Measurements from ENCODE around the gene SOCS6.

SOCS6 gene

DNA sequence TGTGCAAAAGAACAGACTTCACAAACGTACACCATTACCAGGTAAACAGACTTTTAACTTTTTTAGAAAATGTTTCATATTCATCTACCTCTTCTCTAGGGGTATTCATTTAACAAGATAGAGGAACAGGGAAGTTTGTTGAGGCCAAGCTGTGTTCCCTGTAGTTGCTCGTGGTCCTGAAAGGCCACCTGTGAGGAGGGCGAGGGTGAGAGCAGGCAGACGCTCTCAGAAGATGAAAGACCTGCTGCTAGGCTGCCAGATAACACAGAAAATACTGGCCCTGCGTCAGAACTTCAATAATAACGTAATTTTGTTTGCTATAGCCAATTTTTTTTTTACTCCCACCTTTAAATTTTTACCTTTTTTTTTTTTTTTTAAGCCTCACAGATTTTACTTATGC lies 42.0 kb downstream of the SOCS6 start:
- no peak for DNase-seq
- CTCF ChIA-PET, result no interaction called here
- no peak overlapping the region for H3K4me3 ChIP-seq (ENCODE audit: control insufficient read depth in 1 of 7, extremely low read depth in 1 of 7, insufficient read depth in 4 of 7, low read depth in 2 of 7, low read length in 6 of 7)
- no peak overlapping the region for H3K27ac ChIP-seq (ENCODE audit: insufficient read depth in 1 of 2, low read depth in 1 of 2, low read length in 2 of 2, poor library complexity in 1 of 2, severe bottlenecking in 2 of 2)
- peaks cover 0 to 16% (median 5%) of the 10 kb centered on the region in 5 experiments for H3K9me3 ChIP-seq (ENCODE audit: control extremely low read depth in 1 of 5, control insufficient read depth in 4 of 5, insufficient read depth in 2 of 5, low read depth in 1 of 5, low read length in 4 of 5)
- H3K27me3 ChIP-seq (replicated peaks in 2 of 5; ENCODE audit: control insufficient read depth in 4 of 5, insufficient read depth in 5 of 5, low read length in 4 of 5), result no peaks in the 10 kb centered on the region
- POLR2A ChIA-PET, result no interaction called here
- peaks cover 0 to 12% (median under 1%) of the 10 kb centered on the region in 4 experiments for H3K36me3 ChIP-seq (ENCODE audit: control insufficient read depth in 4 of 4, insufficient read depth in 4 of 4, low read length in 3 of 4)
- WGBS (ENCODE audit: insufficient coverage), result 90% methylated on average over 5 of the region's 6 CpGs
- peaks cover 0 to 13% (median 7%) of the 10 kb centered on the region in 4 experiments for H3K4me1 ChIP-seq (ENCODE audit: control extremely low read depth in 1 of 4, control insufficient read depth in 4 of 4, insufficient read depth in 4 of 4, low read length in 3 of 4)

DNA sequence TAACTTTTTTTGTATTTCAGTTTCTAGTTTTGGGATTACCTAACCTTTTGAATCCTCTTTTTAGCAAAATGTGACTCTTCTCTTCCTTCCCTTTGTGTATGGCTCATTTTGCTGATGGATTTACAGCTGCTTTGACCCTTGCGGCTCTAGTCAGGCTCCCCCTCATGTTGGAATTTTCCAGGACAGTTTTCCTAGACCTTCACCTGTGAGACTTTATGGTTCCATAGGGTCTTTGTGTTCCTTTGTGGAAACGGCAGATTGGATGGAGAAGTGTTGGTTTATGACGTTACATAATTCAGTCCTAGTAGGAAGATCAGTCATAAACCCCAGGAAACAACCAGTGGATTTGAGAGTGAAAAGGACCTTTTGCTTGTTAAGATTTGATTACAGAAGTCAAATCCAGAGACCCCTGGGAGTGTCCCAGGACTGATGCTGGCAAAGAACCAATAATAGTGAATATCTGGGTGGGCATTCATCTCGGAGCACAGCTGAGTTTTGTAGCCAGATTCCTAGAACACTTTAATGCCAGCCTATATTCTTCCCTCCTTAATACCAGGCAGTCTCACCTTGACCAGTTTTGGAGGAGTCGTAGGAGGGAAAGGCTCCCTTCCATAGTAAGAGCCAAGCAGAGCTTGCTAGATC lies 42.7 kb downstream of the SOCS6 start:
- CTCF ChIA-PET, result no interaction called here
- 71% methylated on average over 4 of the region's 5 CpGs for WGBS (ENCODE audit: insufficient coverage)

DNA sequence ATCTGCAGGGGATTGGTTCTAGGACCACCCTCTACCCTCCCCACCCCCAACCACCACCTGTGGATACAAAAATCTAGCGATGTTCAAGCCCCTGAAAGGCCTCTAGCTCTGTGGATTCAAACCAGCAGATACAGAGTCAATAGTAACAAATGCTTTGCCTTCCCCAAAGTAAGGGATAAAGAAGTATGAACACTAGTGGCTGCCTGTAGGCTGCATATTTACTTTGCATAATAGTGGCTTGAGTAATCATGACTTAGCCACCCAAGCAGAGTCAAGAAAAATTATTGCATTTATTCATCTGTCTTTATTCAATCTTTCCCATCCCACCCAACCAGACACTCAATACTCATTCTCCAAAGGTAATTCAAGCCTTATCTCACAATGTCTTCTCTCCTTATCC lies 43.8 kb downstream of the SOCS6 start:
- Histone ChIP-seq H3K4me3 (ENCODE audit: control insufficient read depth in 1 of 7, extremely low read depth in 1 of 7, insufficient read depth in 4 of 7, low read depth in 2 of 7, low read length in 6 of 7) (no peak overlapping the region), H3K36me3 (ENCODE audit: control insufficient read depth in 4 of 4, insufficient read depth in 4 of 4, low read length in 3 of 4) (peaks cover 0 to 12% (median 0%) of the 10 kb centered on the region in 4 experiments), H3K4me1 (ENCODE audit: control extremely low read depth in 1 of 4, control insufficient read depth in 4 of 4, insufficient read depth in 4 of 4, low read length in 3 of 4) (peaks cover 0 to 13% (median 4%) of the 10 kb centered on the region in 4 experiments), H3K27ac (ENCODE audit: insufficient read depth in 1 of 2, low read depth in 1 of 2, low read length in 2 of 2, poor library complexity in 1 of 2, severe bottlenecking in 2 of 2) (no peak overlapping the region), H3K27me3 (replicated peaks in 2 of 5; ENCODE audit: control insufficient read depth in 4 of 5, insufficient read depth in 5 of 5, low read length in 4 of 5) (no peaks in the 10 kb centered on the region), H3K9me3 (ENCODE audit: control extremely low read depth in 1 of 5, control insufficient read depth in 4 of 5, insufficient read depth in 2 of 5, low read depth in 1 of 5, low read length in 4 of 5) (peaks cover 0 to 16% (median 5%) of the 10 kb centered on the region in 5 experiments)
- ChIA-PET CTCF (no interaction called here), POLR2A (no interaction called here)
- no peak for DNase-seq
- WGBS (ENCODE audit: insufficient coverage), result no CpG with 5 or more reads among the region's 1 CpG

More for the DNA sequence above, 42.7 kb downstream of the SOCS6 start:
- Histone ChIP-seq H3K27ac (ENCODE audit: insufficient read depth in 1 of 2, low read depth in 1 of 2, low read length in 2 of 2, poor library complexity in 1 of 2, severe bottlenecking in 2 of 2) (no peak overlapping the region), H3K27me3 (replicated peaks in 2 of 5; ENCODE audit: control insufficient read depth in 4 of 5, insufficient read depth in 5 of 5, low read length in 4 of 5) (no peaks in the 10 kb centered on the region), H3K9me3 (ENCODE audit: control extremely low read depth in 1 of 5, control insufficient read depth in 4 of 5, insufficient read depth in 2 of 5, low read depth in 1 of 5, low read length in 4 of 5) (peaks cover 0 to 16% (median 5%) of the 10 kb centered on the region in 5 experiments), H3K36me3 (ENCODE audit: control insufficient read depth in 4 of 4, insufficient read depth in 4 of 4, low read length in 3 of 4) (peaks cover 0 to 12% (median 0%) of the 10 kb centered on the region in 4 experiments), H3K4me1 (ENCODE audit: control extremely low read depth in 1 of 4, control insufficient read depth in 4 of 4, insufficient read depth in 4 of 4, low read length in 3 of 4) (peaks cover 0 to 13% (median 4%) of the 10 kb centered on the region in 4 experiments), H3K4me3 (ENCODE audit: control insufficient read depth in 1 of 7, extremely low read depth in 1 of 7, insufficient read depth in 4 of 7, low read depth in 2 of 7, low read length in 6 of 7) (no peak overlapping the region)
- DNase-seq, result no peak
- POLR2A ChIA-PET, result no interaction called here

DNA sequence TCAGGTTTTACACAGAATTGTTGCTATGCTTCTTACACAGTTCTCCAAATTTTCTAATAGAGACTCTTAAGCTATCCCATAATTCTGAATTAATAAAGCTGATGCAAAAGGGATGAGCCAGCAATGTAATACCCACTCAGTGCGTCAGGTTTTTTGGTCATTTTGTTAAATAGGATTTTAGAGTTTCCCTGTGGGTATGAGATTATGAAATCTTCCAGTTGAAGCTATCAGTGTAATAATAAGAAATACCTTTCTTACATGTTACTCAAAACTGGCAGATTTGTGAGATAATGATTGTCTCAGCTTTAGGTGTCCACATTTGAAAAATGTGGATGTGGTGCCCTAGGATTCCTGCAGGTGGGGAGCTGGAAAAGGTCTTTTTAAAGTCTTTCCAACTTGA lies 44.5 kb downstream of the SOCS6 start:
- Histone ChIP-seq H3K4me3 (ENCODE audit: control insufficient read depth in 1 of 7, extremely low read depth in 1 of 7, insufficient read depth in 4 of 7, low read depth in 2 of 7, low read length in 6 of 7) (no peak overlapping the region), H3K27ac (ENCODE audit: insufficient read depth in 1 of 2, low read depth in 1 of 2, low read length in 2 of 2, poor library complexity in 1 of 2, severe bottlenecking in 2 of 2) (no peak overlapping the region), H3K36me3 (ENCODE audit: control insufficient read depth in 4 of 4, insufficient read depth in 4 of 4, low read length in 3 of 4) (peaks cover 0 to 12% (median 0%) of the 10 kb centered on the region in 4 experiments), H3K27me3 (replicated peaks in 2 of 5; ENCODE audit: control insufficient read depth in 4 of 5, insufficient read depth in 5 of 5, low read length in 4 of 5) (no peaks in the 10 kb centered on the region), H3K4me1 (ENCODE audit: control extremely low read depth in 1 of 4, control insufficient read depth in 4 of 4, insufficient read depth in 4 of 4, low read length in 3 of 4) (peaks cover 0 to 13% (median 4%) of the 10 kb centered on the region in 4 experiments), H3K9me3 (ENCODE audit: control extremely low read depth in 1 of 5, control insufficient read depth in 4 of 5, insufficient read depth in 2 of 5, low read depth in 1 of 5, low read length in 4 of 5) (peaks cover 0 to 16% (median 5%) of the 10 kb centered on the region in 5 experiments)
- CTCF ChIA-PET, result interaction anchor here (1.1 kb wide), 2 partner anchors 11 to 14 kb away, joined by 3 read pairs; no protein-coding TSS in a partner anchor
- no CpG with 5 or more reads among the region's 1 CpG for WGBS (ENCODE audit: insufficient coverage)
- POLR2A ChIA-PET, result no interaction called here
- no peak for DNase-seq

DNA sequence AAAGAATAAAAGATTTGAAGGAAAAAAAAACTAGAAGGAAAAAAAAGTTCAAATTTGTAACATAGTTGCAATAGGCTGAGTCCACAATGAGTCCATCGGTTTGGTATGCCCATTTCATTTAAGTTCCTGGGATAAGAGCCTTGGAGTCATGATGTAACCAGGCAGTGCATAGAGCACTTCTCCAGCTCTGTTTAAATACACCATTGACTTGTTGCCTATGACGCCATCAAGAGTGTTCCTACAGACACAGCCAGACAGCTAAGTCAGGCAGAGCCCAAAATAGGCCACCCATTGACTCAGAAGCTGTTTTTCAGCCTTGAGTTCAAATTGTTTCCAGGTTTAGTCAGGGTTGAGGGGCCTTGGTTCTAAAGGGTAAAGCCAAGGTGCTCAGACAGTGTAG lies 44.9 kb downstream of the SOCS6 start:
- DNase-seq, result no peak

DNA sequence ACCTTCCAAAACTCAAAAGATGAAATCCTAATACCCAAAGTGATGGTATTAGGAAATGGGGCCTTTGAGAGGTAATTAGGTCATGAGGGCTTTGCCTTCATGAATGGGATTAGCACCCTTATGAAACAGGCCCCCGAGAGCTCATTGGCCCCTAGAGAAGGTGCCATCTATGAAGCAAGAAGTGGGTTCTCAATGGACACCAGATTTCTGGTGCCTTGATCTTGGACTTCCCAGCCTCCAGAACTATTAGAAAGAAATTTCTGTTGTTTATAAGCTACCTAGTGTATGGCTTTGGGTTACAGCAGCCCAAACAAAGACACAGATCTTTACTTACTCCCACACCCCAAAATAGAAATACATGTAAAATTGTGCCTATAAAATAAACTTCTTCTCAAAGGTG lies 45.4 kb downstream of the SOCS6 start:
- 100% methylated on average over 1 of the region's 1 CpG for WGBS (ENCODE audit: insufficient coverage)
- no peak overlapping the region for H3K27ac ChIP-seq (ENCODE audit: insufficient read depth in 1 of 2, low read depth in 1 of 2, low read length in 2 of 2, poor library complexity in 1 of 2, severe bottlenecking in 2 of 2)

More for the DNA sequence above, 44.9 kb downstream of the SOCS6 start:
- 100% methylated on average over 2 of the region's 2 CpGs for WGBS (ENCODE audit: insufficient coverage)
- H3K4me1 ChIP-seq (ENCODE audit: control extremely low read depth in 1 of 4, control insufficient read depth in 4 of 4, insufficient read depth in 4 of 4, low read length in 3 of 4), result peaks cover 0 to 9% (median 3%) of the 10 kb centered on the region in 4 experiments
- H3K4me3 ChIP-seq (ENCODE audit: control insufficient read depth in 1 of 7, extremely low read depth in 1 of 7, insufficient read depth in 4 of 7, low read depth in 2 of 7, low read length in 6 of 7), result no peak overlapping the region
- CTCF ChIA-PET, result interaction anchor here (1.1 kb wide), 2 partner anchors 12 to 14 kb away, joined by 3 read pairs; no protein-coding TSS in a partner anchor
- peaks cover 0 to 12% (median 0%) of the 10 kb centered on the region in 4 experiments for H3K36me3 ChIP-seq (ENCODE audit: control insufficient read depth in 4 of 4, insufficient read depth in 4 of 4, low read length in 3 of 4)
- POLR2A ChIA-PET, result no interaction called here
- H3K27ac ChIP-seq (ENCODE audit: insufficient read depth in 1 of 2, low read depth in 1 of 2, low read length in 2 of 2, poor library complexity in 1 of 2, severe bottlenecking in 2 of 2), result no peak overlapping the region
- peaks cover 0 to 16% (median 5%) of the 10 kb centered on the region in 5 experiments for H3K9me3 ChIP-seq (ENCODE audit: control extremely low read depth in 1 of 5, control insufficient read depth in 4 of 5, insufficient read depth in 2 of 5, low read depth in 1 of 5, low read length in 4 of 5)
- no peaks in the 10 kb centered on the region for H3K27me3 ChIP-seq (replicated peaks in 2 of 5; ENCODE audit: control insufficient read depth in 4 of 5, insufficient read depth in 5 of 5, low read length in 4 of 5)

DNA sequence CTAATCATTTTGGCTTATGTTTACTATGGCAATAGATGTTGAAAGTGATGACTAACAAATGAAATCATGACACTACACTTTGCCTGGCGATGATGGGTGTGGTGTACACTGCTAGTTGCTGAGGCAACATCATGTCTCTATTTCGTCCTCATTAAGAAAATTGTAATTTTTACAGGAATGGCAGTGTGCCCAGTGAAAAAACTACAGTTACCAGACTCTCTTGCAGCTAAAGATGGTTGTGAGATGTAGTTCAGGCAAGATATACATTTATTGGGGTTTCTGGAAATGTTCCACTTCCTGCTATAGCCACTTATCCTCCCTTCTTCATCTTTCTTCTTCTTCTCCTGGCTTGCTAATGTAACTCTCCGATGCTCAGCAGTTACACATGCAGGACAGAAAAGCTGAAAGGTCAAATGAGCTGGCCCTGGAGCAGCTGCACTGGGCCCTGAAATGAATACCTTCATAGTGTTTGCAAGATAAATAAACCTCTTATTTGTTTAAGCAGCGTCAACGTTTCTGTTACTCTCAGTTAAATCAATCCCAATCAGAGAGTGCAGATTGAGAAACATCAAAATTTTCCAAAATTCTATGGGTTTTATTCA lies 46.0 kb downstream of the SOCS6 start:
- ChIA-PET POLR2A (no interaction called here), CTCF (no interaction called here)
- Histone ChIP-seq H3K36me3 (ENCODE audit: control insufficient read depth in 4 of 4, insufficient read depth in 4 of 4, low read length in 3 of 4) (peaks cover 2 to 12% (median 3%) of the 10 kb centered on the region in 4 experiments), H3K4me1 (ENCODE audit: control extremely low read depth in 1 of 4, control insufficient read depth in 4 of 4, insufficient read depth in 4 of 4, low read length in 3 of 4) (no peaks in the 10 kb centered on the region), H3K27ac (ENCODE audit: insufficient read depth in 1 of 2, low read depth in 1 of 2, low read length in 2 of 2, poor library complexity in 1 of 2, severe bottlenecking in 2 of 2) (no peak overlapping the region), H3K4me3 (ENCODE audit: control insufficient read depth in 1 of 7, extremely low read depth in 1 of 7, insufficient read depth in 4 of 7, low read depth in 2 of 7, low read length in 6 of 7) (no peak overlapping the region), H3K27me3 (replicated peaks in 2 of 5; ENCODE audit: control insufficient read depth in 4 of 5, insufficient read depth in 5 of 5, low read length in 4 of 5) (no peaks in the 10 kb centered on the region), H3K9me3 (ENCODE audit: control extremely low read depth in 1 of 5, control insufficient read depth in 4 of 5, insufficient read depth in 2 of 5, low read depth in 1 of 5, low read length in 4 of 5) (peaks cover 0 to 16% (median 6%) of the 10 kb centered on the region in 5 experiments)
- 69% methylated on average over 4 of the region's 5 CpGs for WGBS (ENCODE audit: insufficient coverage)
- DNase-seq, result no peak

More for the DNA sequence above, 45.4 kb downstream of the SOCS6 start:
- peaks cover 0 to 4% (median under 1%) of the 10 kb centered on the region in 4 experiments for H3K4me1 ChIP-seq (ENCODE audit: control extremely low read depth in 1 of 4, control insufficient read depth in 4 of 4, insufficient read depth in 4 of 4, low read length in 3 of 4)
- H3K9me3 ChIP-seq (ENCODE audit: control extremely low read depth in 1 of 5, control insufficient read depth in 4 of 5, insufficient read depth in 2 of 5, low read depth in 1 of 5, low read length in 4 of 5), result peaks cover 0 to 16% (median 6%) of the 10 kb centered on the region in 5 experiments
- H3K36me3 ChIP-seq (ENCODE audit: control insufficient read depth in 4 of 4, insufficient read depth in 4 of 4, low read length in 3 of 4), result peaks cover 0 to 12% (median 2%) of the 10 kb centered on the region in 4 experiments
- CTCF ChIA-PET, result interaction anchor here (1.1 kb wide), 2 partner anchors 12 to 15 kb away, joined by 3 read pairs; no protein-coding TSS in a partner anchor
- POLR2A ChIA-PET, result no interaction called here
- no peak for DNase-seq
- H3K4me3 ChIP-seq (ENCODE audit: control insufficient read depth in 1 of 7, extremely low read depth in 1 of 7, insufficient read depth in 4 of 7, low read depth in 2 of 7, low read length in 6 of 7), result no peak overlapping the region
- no peaks in the 10 kb centered on the region for H3K27me3 ChIP-seq (replicated peaks in 2 of 5; ENCODE audit: control insufficient read depth in 4 of 5, insufficient read depth in 5 of 5, low read length in 4 of 5)
